ENCODE data around the gene XRCC4.
A peak's percentile ranks its signal among the peaks of the same experiment; 100 is the strongest.
"Not testable (repeated sequence)": the region's sequence is repeated elsewhere in the genome, so short reads cannot be mapped to it uniquely, and the experiment has no call there.

XRCC4 gene

GRCh38 chr5:83076742-83077661 is at the start of gene XRCC4, which contains the start of gene TMEM167A:
Gene XRCC4 (plus strand): TSS chr5:83077547. CDS start chr5:83104920, 27,373 bp downstream.
Gene TMEM167A (minus strand): TSS chr5:83077394. CDS start chr5:83077323, 71 bp downstream.
- DNase-seq (ENCODE audit: low spot score), result peak; percentile 97

GRCh38 chr5:83029912-83030311 is 47.4 kb upstream of the XRCC4 start:
- peak; percentile 27 for DNase-seq (ENCODE audit: low spot score)

GRCh38 chr5:83031381-83031780 is 46.0 kb upstream of the XRCC4 start:
- peak; percentile 10 for DNase-seq (ENCODE audit: low spot score)

GRCh38 chr5:83034036-83034435 is 43.3 kb upstream of the XRCC4 start:
- DNase-seq (ENCODE audit: low spot score), result no peak

- no peak for DNase-seq (ENCODE audit: low spot score)
Observed at GRCh38 chr5:83034528-83035207, 42.7 kb upstream of the XRCC4 start.

- DNase-seq (ENCODE audit: low spot score), result peak; percentile 5
Observed at GRCh38 chr5:83035373-83036100, 41.8 kb upstream of the XRCC4 start.

- DNase-seq (ENCODE audit: low spot score), result no peak
Observed at GRCh38 chr5:83036991-83037575, 40.3 kb upstream of the XRCC4 start.

GRCh38 chr5:83038924-83039323 is 38.4 kb upstream of the XRCC4 start:
- DNase-seq (ENCODE audit: low spot score), result no peak

GRCh38 chr5:83042507-83042906 is 34.8 kb upstream of the XRCC4 start:
- no peak for DNase-seq (ENCODE audit: low spot score)

GRCh38 chr5:83044926-83045325 is 32.4 kb upstream of the XRCC4 start:
- no peak for DNase-seq (ENCODE audit: low spot score)

GRCh38 chr5:83048277-83048676 is 29.1 kb upstream of the XRCC4 start:
- no peak for DNase-seq (ENCODE audit: low spot score)

- no peak for DNase-seq (ENCODE audit: low spot score)
Observed at GRCh38 chr5:83048811-83049210, 28.5 kb upstream of the XRCC4 start.

- DNase-seq (ENCODE audit: low spot score), result no peak
Observed at GRCh38 chr5:83049370-83049885, 27.9 kb upstream of the XRCC4 start.

GRCh38 chr5:83050723-83051340 is 26.5 kb upstream of the XRCC4 start:
- DNase-seq (ENCODE audit: low spot score), result no peak

GRCh38 chr5:83055166-83055565 is 22.2 kb upstream of the XRCC4 start:
- no peak for DNase-seq (ENCODE audit: low spot score)

GRCh38 chr5:83058726-83059125 is 18.6 kb upstream of the XRCC4 start:
- no peak for DNase-seq (ENCODE audit: low spot score)

- DNase-seq (ENCODE audit: low spot score), result no peak
Observed at GRCh38 chr5:83059341-83059740, 18.0 kb upstream of the XRCC4 start.

- no peak for DNase-seq (ENCODE audit: low spot score)
Observed at GRCh38 chr5:83066548-83067110, 10.7 kb upstream of the XRCC4 start.

- not testable (repeated sequence) for DNase-seq (ENCODE audit: low spot score)
Observed at GRCh38 chr5:83067377-83067776, 10.0 kb upstream of the XRCC4 start.

GRCh38 chr5:83069096-83069799 is 8.1 kb upstream of the XRCC4 start:
- no peak for DNase-seq (ENCODE audit: low spot score)

Measured in GM03348 (cell line).